ENCODE results near the gene MRO. TPM values are rescaled to one million over a fixed set of nuclear protein-coding genes. Genes with fewer than 3 reads are reported as not detected.

MRO gene
- total RNA-seq, 1 donor from 2014 or later = 1.2 TPM

GRCh38 chr18:50792885-50793284 is 26.9 kb downstream of the MRO start:
- Mint-ChIP-seq H3K27ac (no peak overlapping the region), H3K27me3 (peaks cover 8% of the 10 kb centered on the region), H3K4me3 (no peak overlapping the region), H3K4me1 (ENCODE audit: unreplicated experiment) (peaks cover 25% of the 10 kb centered on the region), H3K9me3 (peaks cover 3% of the 10 kb centered on the region), H3K36me3 (no peaks in the 10 kb centered on the region)
- TF ChIP-seq CTCF (conservative IDR thresholded peaks at IDR 0.05) = no peak
- DNase-seq (ENCODE audit: extremely low spot score, unreplicated experiment) = no peak

GRCh38 chr18:50791599-50792438 is 28.0 kb downstream of the MRO start:
- DNase-seq (ENCODE audit: extremely low spot score, unreplicated experiment) = no peak
- Mint-ChIP-seq H3K9me3 (peaks cover 3% of the 10 kb centered on the region), H3K27ac (peak overlapping the region; percentile 22), H3K36me3 (no peaks in the 10 kb centered on the region), H3K4me3 (no peak overlapping the region), H3K27me3 (peaks cover 8% of the 10 kb centered on the region), H3K4me1 (ENCODE audit: unreplicated experiment) (peaks cover 24% of the 10 kb centered on the region)
- no peak for TF ChIP-seq CTCF (conservative IDR thresholded peaks at IDR 0.05)

- no peak for DNase-seq (ENCODE audit: extremely low spot score, unreplicated experiment)
- Mint-ChIP-seq H3K36me3 (no peaks in the 10 kb centered on the region), H3K27ac (peak overlapping the region; percentile 22), H3K27me3 (peaks cover 2% of the 10 kb centered on the region), H3K4me3 (peak overlapping the region; percentile 0), H3K4me1 (ENCODE audit: unreplicated experiment) (peaks cover 19% of the 10 kb centered on the region), H3K9me3 (peaks cover 3% of the 10 kb centered on the region)
- TF ChIP-seq CTCF (conservative IDR thresholded peaks at IDR 0.05) = no peak
These were observed 28.9 kb downstream of the MRO start for GRCh38 chr18:50790948-50791347.

GRCh38 chr18:50790241-50790640 is 29.6 kb downstream of the MRO start:
- peaks cover 19% of the 10 kb centered on the region for H3K4me1 Mint-ChIP-seq (ENCODE audit: unreplicated experiment)
- H3K27me3 Mint-ChIP-seq = peaks cover 2% of the 10 kb centered on the region
- no peak overlapping the region for H3K4me3 Mint-ChIP-seq
- H3K27ac Mint-ChIP-seq = no peak overlapping the region
- TF ChIP-seq CTCF (conservative IDR thresholded peaks at IDR 0.05) = no peak
- DNase-seq (ENCODE audit: extremely low spot score, unreplicated experiment) = no peak
- H3K9me3 Mint-ChIP-seq = peaks cover 3% of the 10 kb centered on the region
- no peaks in the 10 kb centered on the region for H3K36me3 Mint-ChIP-seq

GRCh38 chr18:50788284-50788683 is 31.5 kb downstream of the MRO start:
- Mint-ChIP-seq H3K4me1 (ENCODE audit: unreplicated experiment) (peaks cover 25% of the 10 kb centered on the region), H3K27me3 (no peaks in the 10 kb centered on the region), H3K36me3 (no peaks in the 10 kb centered on the region), H3K4me3 (no peak overlapping the region), H3K9me3 (no peaks in the 10 kb centered on the region), H3K27ac (no peak overlapping the region)
- no peak for TF ChIP-seq CTCF (conservative IDR thresholded peaks at IDR 0.05)
- DNase-seq (ENCODE audit: extremely low spot score, unreplicated experiment) = no peak
